B cell (primary cell): ENCODE results near the gene METTL17. TPM values are rescaled to one million over a fixed set of nuclear protein-coding genes. Genes with fewer than 3 reads are reported as not detected.

ENCODE experiments used
- ATAC-seq: fragments of 200-7000 bp; cut with Tn5 transposase; one replicate; pipeline ENCODE4 v1.10.0; 2021; ENCODE audit warnings: low read depth, mild to moderate bottlenecking, moderate number of reproducible peaks, moderate library complexity
- CTCF ChIA-PET: fragments of 350-600 bp; sonication (Branson Sonifier 250); formaldehyde crosslinking; loops from one replicate; lab custom pipeline; 2021; ENCODE audit warnings: antibody characterized with exemption, inconsistent platforms; lab: Charles Lee
- POLR2A ChIA-PET: fragments of 350-600 bp; sonication (Branson Sonifier 250); formaldehyde crosslinking; loops from one replicate; lab custom pipeline; 2021; ENCODE audit warnings: antibody characterized with exemption; lab: Charles Lee
- DNase-seq: peaks from one replicate; pipeline ENCODE4 v3.0.0; 2013
- H2AFZ ChIP-seq: 2 replicates; pipeline ENCODE4 v1.6.1; 2012; ENCODE audit warnings: mild to moderate bottlenecking, low read depth, low read length; ENCODE audit not compliant: insufficient read depth, poor library complexity, severe bottlenecking
- H3K27ac ChIP-seq, 2 donors: 1 replicate in 1 of 2; 2 replicates in 1 of 2; pipeline ENCODE4 v1.5.1; 2012 to 2013; ENCODE audit warnings: low read length in 2 of 2, mild to moderate bottlenecking in 2 of 2, moderate library complexity in 1 of 2
- H3K27me3 ChIP-seq, 4 experiments: fragments of 200-600 bp in 1 of 4; sonication (generic) in 1 of 4; replicated peaks in 1 of 4; 1 replicate in 2 of 4; 2 replicates in 2 of 4; pipeline versions ENCODE4 v1.6.1 to v1.7.0; 2013 to 2016; ENCODE audit warnings: low read length in 3 of 4, mild to moderate bottlenecking in 2 of 4, mixed read lengths in 1 of 4, moderate library complexity in 1 of 4; ENCODE audit not compliant: insufficient read depth in 4 of 4, control insufficient read depth in 3 of 4; ENCODE audit errors: control extremely low read depth in 1 of 4
- H3K36me3 ChIP-seq, 2 experiments: replicated peaks in 1 of 2; 1 replicate in 1 of 2; 2 replicates in 1 of 2; pipeline versions ENCODE4 v1.6.1 to v1.7.1; 2013; ENCODE audit warnings: low read length in 1 of 2; ENCODE audit not compliant: insufficient read depth in 2 of 2, control insufficient read depth in 1 of 2; ENCODE audit errors: control extremely low read depth in 1 of 2, extremely low read depth in 1 of 2
- H3K4me1 ChIP-seq, 2 donors: fragments of 200-600 bp in 1 of 2; sonication (generic) in 1 of 2; 1 replicate in 1 of 2; 2 replicates in 1 of 2; pipeline versions ENCODE4 v1.5.1 to v1.6.1; 2013 to 2017; ENCODE audit warnings: low read length in 2 of 2; ENCODE audit not compliant: control insufficient read depth in 2 of 2, insufficient read depth in 2 of 2
- H3K4me2 ChIP-seq: replicated peaks from 2 replicates; pipeline ENCODE3; 2012; ENCODE audit warnings: mild to moderate bottlenecking, low read depth, low read length; ENCODE audit not compliant: poor library complexity, severe bottlenecking
- H3K4me3 ChIP-seq, 5 experiments: fragments of 200-600 bp in 1 of 5; sonication (generic) in 1 of 5; 1 replicate in 3 of 5; 2 replicates in 2 of 5; pipeline versions ENCODE4 v1.5.1 to v1.7.0; 2011 to 2016; ENCODE audit warnings: low read length in 4 of 5, mild to moderate bottlenecking in 4 of 5, low read depth in 2 of 5, control low read depth in 1 of 5, moderate library complexity in 1 of 5; ENCODE audit not compliant: insufficient read depth in 1 of 5; ENCODE audit errors: control extremely low read depth in 1 of 5, extremely low read depth in 1 of 5
- H3K79me2 ChIP-seq: fragments of 200-600 bp; sonication (generic); one replicate; pipeline ENCODE4 v1.6.0; 2016; ENCODE audit warnings: low read length; ENCODE audit not compliant: control insufficient read depth, insufficient read depth
- H3K9ac ChIP-seq: fragments of 200-600 bp; sonication (generic); 2 replicates; pipeline ENCODE4 v1.6.1; 2017; ENCODE audit warnings: mild to moderate bottlenecking, low read length, moderate library complexity
- H3K9me3 ChIP-seq, 3 donors: one replicate each; pipeline versions ENCODE4 v1.6.1 to v1.7.1; 2013; ENCODE audit warnings: low read length in 2 of 3; ENCODE audit not compliant: control insufficient read depth in 2 of 3, insufficient read depth in 1 of 3; ENCODE audit errors: control extremely low read depth in 1 of 3
- H4K20me1 ChIP-seq: 2 replicates; pipeline ENCODE4 v1.6.0; 2012; ENCODE audit warnings: mild to moderate bottlenecking, low read length; ENCODE audit not compliant: insufficient read depth, control insufficient read depth, poor library complexity, severe bottlenecking
- H3K27ac Mint-ChIP-seq: one replicate; pipeline ENCODE4 v1.8.0; 2021; ENCODE audit warnings: mixed read lengths
- H3K27me3 Mint-ChIP-seq: one replicate; pipeline ENCODE4 v1.8.0; 2021; ENCODE audit warnings: mixed read lengths
- H3K4me1 Mint-ChIP-seq: one replicate; pipeline ENCODE4 v1.8.0; 2021; ENCODE audit warnings: mixed read lengths
- H3K4me3 Mint-ChIP-seq: one replicate; pipeline ENCODE4 v1.8.0; 2021; ENCODE audit warnings: mixed read lengths
- H3K9me3 Mint-ChIP-seq: one replicate; pipeline ENCODE4 v1.8.0; 2022; ENCODE audit warnings: mixed read lengths; ENCODE audit not compliant: insufficient read depth
- EZH2 ChIP-seq: IDR thresholded peaks from 2 replicates; pipeline ENCODE4 v1.6.1; 2012; ENCODE audit warnings: borderline replicate concordance, low read depth, mild to moderate bottlenecking, moderate library complexity, low read length; ENCODE audit not compliant: insufficient read depth, poor library complexity, severe bottlenecking
- WGBS: methylation state at CpG from one replicate; pipeline ENCODE4 v1.1.5; 2013; ENCODE audit warnings: missing lambda C conversion rate; ENCODE audit not compliant: insufficient coverage; 5-methylcytosine and 5-hydroxymethylcytosine counted together
- intact Hi-C: fragments of 100-400 bp; cut with micrococcal nuclease; formaldehyde crosslinking; loops from one replicate; pipeline ENCODE4 v1.10.0; 2022
- polyA plus RNA-seq: library from polyadenylated mRNA; depleted of rRNA; stranded (reverse); fragments of >200 nt; gene quantifications from 2 replicates; pipeline ENCODE4 v1.2.3, GENCODE V29; 2012
- total RNA-seq, 2 donors: library from RNA; stranded (reverse); fragments of 120-200 nt in 1 of 2; gene quantifications; 1 replicate in 1 of 2; 2 replicates in 1 of 2; pipeline versions ENCODE4 v1.2.3 to v1.2.4, GENCODE V29; 2013 to 2022
- TF ChIP-seq, protein P1 (sequence below): fragments of 200-600 bp; IDR thresholded peaks from one replicate; pipeline ENCODE4 v1.8.0; 2022; ENCODE audit warnings: antibody characterized with exemption, mild to moderate bottlenecking

The METTL17 gene
- total and polyA plus RNA-seq, 2 donors (not counting 1 experiment from before 2014, with no cell fraction given), result 116 to 201 TPM

DNA sequence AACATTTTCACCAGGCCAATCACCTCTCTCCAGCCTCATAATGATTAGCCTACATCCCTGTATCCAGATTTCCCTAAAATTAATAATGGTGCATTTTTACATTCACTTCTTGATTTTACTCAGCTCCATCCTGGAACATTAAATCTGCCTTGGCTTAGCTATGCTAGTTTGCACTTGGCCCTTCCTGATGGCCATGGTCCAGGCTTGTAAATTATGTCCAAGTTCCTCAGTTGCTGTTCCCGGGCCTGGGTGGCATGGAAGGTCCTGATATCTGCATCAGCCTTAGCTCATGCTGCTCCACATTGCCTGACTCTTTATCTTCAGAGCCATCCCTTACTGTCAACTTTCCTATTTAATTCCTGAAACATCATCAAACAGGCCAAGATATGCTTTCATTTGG lies 11.1 kb upstream of the METTL17 start:
- no peaks in the 10 kb centered on the region for H3K36me3 ChIP-seq
- no peak for ATAC-seq
- no peaks in the 10 kb centered on the region for H3K79me2 ChIP-seq
- no peaks in the 10 kb centered on the region for H3K4me1 Mint-ChIP-seq
- TF ChIP-seq, protein P1, sequence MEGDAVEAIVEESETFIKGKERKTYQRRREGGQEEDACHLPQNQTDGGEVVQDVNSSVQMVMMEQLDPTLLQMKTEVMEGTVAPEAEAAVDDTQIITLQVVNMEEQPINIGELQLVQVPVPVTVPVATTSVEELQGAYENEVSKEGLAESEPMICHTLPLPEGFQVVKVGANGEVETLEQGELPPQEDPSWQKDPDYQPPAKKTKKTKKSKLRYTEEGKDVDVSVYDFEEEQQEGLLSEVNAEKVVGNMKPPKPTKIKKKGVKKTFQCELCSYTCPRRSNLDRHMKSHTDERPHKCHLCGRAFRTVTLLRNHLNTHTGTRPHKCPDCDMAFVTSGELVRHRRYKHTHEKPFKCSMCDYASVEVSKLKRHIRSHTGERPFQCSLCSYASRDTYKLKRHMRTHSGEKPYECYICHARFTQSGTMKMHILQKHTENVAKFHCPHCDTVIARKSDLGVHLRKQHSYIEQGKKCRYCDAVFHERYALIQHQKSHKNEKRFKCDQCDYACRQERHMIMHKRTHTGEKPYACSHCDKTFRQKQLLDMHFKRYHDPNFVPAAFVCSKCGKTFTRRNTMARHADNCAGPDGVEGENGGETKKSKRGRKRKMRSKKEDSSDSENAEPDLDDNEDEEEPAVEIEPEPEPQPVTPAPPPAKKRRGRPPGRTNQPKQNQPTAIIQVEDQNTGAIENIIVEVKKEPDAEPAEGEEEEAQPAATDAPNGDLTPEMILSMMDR, result no peak
- no peak for TF ChIP-seq EZH2
- POLR2A ChIA-PET, result no interaction called here
- no peak for DNase-seq
- peaks cover 0 to 8% (median 3%) of the 10 kb centered on the region in 4 experiments for H3K27me3 ChIP-seq
- 78% methylated on average over 1 of the region's 1 CpG for WGBS
- intact Hi-C loops, result no loop called here
- H3K4me3 Mint-ChIP-seq, result no peak overlapping the region
- H3K27ac Mint-ChIP-seq, result no peak overlapping the region
- H3K4me2 ChIP-seq, result no peak overlapping the region
- H2AFZ ChIP-seq, result no peak overlapping the region
- CTCF ChIA-PET, result interaction anchor here (1.0 kb wide), 1 partner anchor 8 kb away, joined by 5 read pairs; no protein-coding TSS in a partner anchor
- H3K27ac ChIP-seq, result no peak overlapping the region
- H3K4me1 ChIP-seq, result no peaks in the 10 kb centered on the region
- no peaks in the 10 kb centered on the region for H4K20me1 ChIP-seq
- H3K9ac ChIP-seq, result no peak overlapping the region
- H3K27me3 Mint-ChIP-seq, result peaks cover 33% of the 10 kb centered on the region
- no peaks in the 10 kb centered on the region for H3K9me3 ChIP-seq
- no peak overlapping the region for H3K4me3 ChIP-seq
- no peaks in the 10 kb centered on the region for H3K9me3 Mint-ChIP-seq

DNA sequence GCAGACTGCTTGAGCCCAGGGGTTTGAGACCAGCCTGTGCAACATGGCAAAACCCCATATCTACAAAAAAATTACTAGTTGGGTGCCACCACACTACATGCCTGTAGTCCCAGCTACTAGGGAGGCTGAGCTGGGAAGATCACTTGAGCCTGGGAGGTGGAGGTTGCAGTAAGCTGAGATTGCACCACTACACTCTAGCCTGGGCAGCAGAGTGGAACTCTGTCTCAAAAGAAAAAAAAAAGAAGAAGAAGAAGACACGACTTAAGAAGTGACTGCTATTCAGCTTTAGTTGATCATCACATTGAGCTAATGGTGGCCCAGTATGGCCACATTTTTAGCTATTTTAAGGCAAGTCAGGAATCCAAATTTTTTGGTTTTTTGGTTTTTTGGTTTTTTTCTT lies 8.9 kb upstream of the METTL17 start:
- Mint-ChIP-seq H3K27ac (no peak overlapping the region), H3K27me3 (peaks cover 26% of the 10 kb centered on the region), H3K9me3 (no peaks in the 10 kb centered on the region), H3K4me1 (peaks cover 2% of the 10 kb centered on the region), H3K4me3 (no peak overlapping the region)
- DNase-seq (no peak), ATAC-seq (no peak)
- Histone ChIP-seq H3K9me3 (no peaks in the 10 kb centered on the region), H3K4me2 (no peak overlapping the region), H4K20me1 (no peaks in the 10 kb centered on the region), H3K27ac (no peak overlapping the region), H3K79me2 (no peaks in the 10 kb centered on the region), H3K27me3 (peaks cover 0 to 6% (median 3%) of the 10 kb centered on the region in 4 experiments), H3K36me3 (no peaks in the 10 kb centered on the region), H3K4me1 (no peaks in the 10 kb centered on the region), H3K4me3 (no peak overlapping the region), H3K9ac (no peak overlapping the region), H2AFZ (no peak overlapping the region)
- POLR2A ChIA-PET, result no interaction called here
- TF ChIP-seq, protein P1, result no peak
- no peak for TF ChIP-seq EZH2
- CTCF ChIA-PET, result interaction anchor here (0.6 to 6.2 kb wide), 3 partner anchors 9 to 323 kb away, joined by 5 to 51 read pairs (median 7); no protein-coding TSS in a partner anchor
- WGBS, result no CpG with 5 or more reads among the region's 1 CpG
- intact Hi-C loops, result no loop called here
